OCI-LY1 (cell line): Measurements from ENCODE around the gene WIF1.

Experiments used
- H2AFZ ChIP-seq: fragments of 200-600 bp; sonication (generic), shearing (Covaris generic); 2 replicates; pipeline ENCODE4 v1.6.0; 2014; ENCODE audit warnings: antibody characterized with exemption, mild to moderate bottlenecking, low read length
- H3F3A ChIP-seq: fragments of 200-600 bp; sonication (generic), shearing (Covaris generic); 2 replicates; pipeline ENCODE4 v1.6.0; 2014; ENCODE audit warnings: mild to moderate bottlenecking, antibody characterized with exemption, low read length, moderate library complexity; ENCODE audit not compliant: insufficient read depth
- H3K27ac ChIP-seq: fragments of 200-600 bp; sonication (generic); 2 replicates; pipeline ENCODE4 v1.5.1; 2014; ENCODE audit warnings: low read length, mixed run types, mild to moderate bottlenecking, low read depth; ENCODE audit not compliant: poor library complexity, severe bottlenecking
- H3K27me3 ChIP-seq: fragments of 200-600 bp; sonication (generic); 2 replicates; pipeline ENCODE4 v1.6.0; 2014; ENCODE audit warnings: antibody characterized with exemption, mild to moderate bottlenecking, low read length, moderate library complexity; ENCODE audit not compliant: insufficient read depth
- H3K36me3 ChIP-seq: fragments of 200-600 bp; sonication (generic); 2 replicates; pipeline ENCODE4 v1.6.1; 2014; ENCODE audit warnings: mild to moderate bottlenecking, antibody characterized with exemption, low read length, moderate library complexity, mixed read lengths; ENCODE audit not compliant: insufficient read depth
- H3K4me1 ChIP-seq: fragments of 200-600 bp; sonication (generic); 2 replicates; pipeline ENCODE4 v1.5.1; 2014; ENCODE audit warnings: mild to moderate bottlenecking, low read length, moderate library complexity; ENCODE audit not compliant: insufficient read depth, severe bottlenecking
- H3K4me2 ChIP-seq: fragments of 200-600 bp; sonication (generic), shearing (Covaris generic); 2 replicates; pipeline ENCODE4 v1.6.1; 2014; ENCODE audit warnings: low read length
- H3K4me3 ChIP-seq: fragments of 200-600 bp; sonication (generic); 2 replicates; pipeline ENCODE4 v1.5.1; 2014; ENCODE audit warnings: low read length, low read depth, mild to moderate bottlenecking, mixed read lengths; ENCODE audit not compliant: poor library complexity, severe bottlenecking
- H3K79me2 ChIP-seq: fragments of 200-600 bp; shearing (Covaris generic); 2 replicates; pipeline ENCODE4 v1.6.1; 2016; ENCODE audit warnings: mixed run types, low read length, mixed read lengths; ENCODE audit not compliant: insufficient read depth
- H3K9ac ChIP-seq: fragments of 200-600 bp; sonication (generic), shearing (Covaris generic); 2 replicates; pipeline ENCODE4 v1.6.1; 2014; ENCODE audit warnings: mild to moderate bottlenecking, low read length, mixed read lengths
- H3K9me2 ChIP-seq: fragments of 200-600 bp; sonication (generic), shearing (Covaris generic); 2 replicates; pipeline ENCODE4 v1.6.1; 2014; ENCODE audit warnings: low read depth, mild to moderate bottlenecking, low read length, mixed read lengths
- H3K9me3 ChIP-seq: fragments of 200-600 bp; shearing (Covaris generic); 2 replicates; pipeline ENCODE4 v1.6.1; 2014; ENCODE audit warnings: low read length, mixed read lengths
- H4K20me1 ChIP-seq: fragments of 200-600 bp; sonication (generic), shearing (Covaris generic); 2 replicates; pipeline ENCODE4 v1.6.0; 2016; ENCODE audit warnings: mild to moderate bottlenecking, low read length; ENCODE audit not compliant: insufficient read depth
- EZH2 ChIP-seq: fragments of 200-600 bp; sonication (generic), shearing (Covaris generic); IDR thresholded peaks from 2 replicates; pipeline ENCODE4 v1.8.0; 2017; ENCODE audit warnings: borderline replicate concordance, mixed run types, mild to moderate bottlenecking, antibody characterized with exemption, low read length, moderate library complexity, mixed read lengths
- TF ChIP-seq, protein P1 (sequence below): fragments of 200-600 bp; sonication (generic), shearing (Covaris generic); IDR thresholded peaks from 2 replicates; pipeline ENCODE4 v1.5.1; 2017; ENCODE audit warnings: mild to moderate bottlenecking, antibody characterized with exemption, low read length, moderate library complexity, mixed read lengths

Gene WIF1

GRCh38 chr12:65168681-65169319 lies 47.7 kb upstream of the WIF1 start:
- H3K27ac ChIP-seq = peak overlapping the region; percentile 78
- peaks cover 34% of the 10 kb centered on the region for H3K79me2 ChIP-seq
- TF ChIP-seq EZH2 = no peak

GRCh38 chr12:65164774-65165173 lies 43.7 kb upstream of the WIF1 start:
- no peaks in the 10 kb centered on the region for H3F3A ChIP-seq
- TF ChIP-seq, protein P1, sequence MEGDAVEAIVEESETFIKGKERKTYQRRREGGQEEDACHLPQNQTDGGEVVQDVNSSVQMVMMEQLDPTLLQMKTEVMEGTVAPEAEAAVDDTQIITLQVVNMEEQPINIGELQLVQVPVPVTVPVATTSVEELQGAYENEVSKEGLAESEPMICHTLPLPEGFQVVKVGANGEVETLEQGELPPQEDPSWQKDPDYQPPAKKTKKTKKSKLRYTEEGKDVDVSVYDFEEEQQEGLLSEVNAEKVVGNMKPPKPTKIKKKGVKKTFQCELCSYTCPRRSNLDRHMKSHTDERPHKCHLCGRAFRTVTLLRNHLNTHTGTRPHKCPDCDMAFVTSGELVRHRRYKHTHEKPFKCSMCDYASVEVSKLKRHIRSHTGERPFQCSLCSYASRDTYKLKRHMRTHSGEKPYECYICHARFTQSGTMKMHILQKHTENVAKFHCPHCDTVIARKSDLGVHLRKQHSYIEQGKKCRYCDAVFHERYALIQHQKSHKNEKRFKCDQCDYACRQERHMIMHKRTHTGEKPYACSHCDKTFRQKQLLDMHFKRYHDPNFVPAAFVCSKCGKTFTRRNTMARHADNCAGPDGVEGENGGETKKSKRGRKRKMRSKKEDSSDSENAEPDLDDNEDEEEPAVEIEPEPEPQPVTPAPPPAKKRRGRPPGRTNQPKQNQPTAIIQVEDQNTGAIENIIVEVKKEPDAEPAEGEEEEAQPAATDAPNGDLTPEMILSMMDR = no peak
- no peak for TF ChIP-seq EZH2
- H3K27ac ChIP-seq = no peak overlapping the region
- H3K4me3 ChIP-seq = no peak overlapping the region
- no peaks in the 10 kb centered on the region; the same call in 1 of the 2 replicates for H3K79me2 ChIP-seq
- H3K9me2 ChIP-seq = no peaks in the 10 kb centered on the region
- no peak overlapping the region for H2AFZ ChIP-seq
- no peak overlapping the region for H3K4me2 ChIP-seq
- no peaks in the 10 kb centered on the region for H3K9me3 ChIP-seq
- H3K36me3 ChIP-seq = no peaks in the 10 kb centered on the region
- H3K4me1 ChIP-seq = peaks cover 10% of the 10 kb centered on the region
- H4K20me1 ChIP-seq = no peaks in the 10 kb centered on the region
- no peak overlapping the region for H3K9ac ChIP-seq
- H3K27me3 ChIP-seq = peaks cover 5% of the 10 kb centered on the region

More at GRCh38 chr12:65168681-65169319, 47.7 kb upstream of the WIF1 start:
- Histone ChIP-seq H3K9ac (peak overlapping the region; percentile 94), H3K36me3 (0 out of 2 replicates have a peak, but pooled peaks cover 8% of the 10 kb centered on the region), H3K9me3 (no peaks in the 10 kb centered on the region), H4K20me1 (no peaks in the 10 kb centered on the region), H3K27me3 (no peaks in the 10 kb centered on the region), H3K9me2 (no peaks in the 10 kb centered on the region), H3K4me3 (peak overlapping the region; percentile 92), H2AFZ (peak overlapping the region; percentile 98), H3K4me1 (peaks cover 38% of the 10 kb centered on the region), H3K4me2 (peak overlapping the region; percentile 99), H3F3A (no peaks in the 10 kb centered on the region)

- no peaks in the 10 kb centered on the region for H3K79me2 ChIP-seq
- no peaks in the 10 kb centered on the region for H3K9me2 ChIP-seq
- peaks cover 5% of the 10 kb centered on the region for H3K27me3 ChIP-seq
- peaks cover 10% of the 10 kb centered on the region for H3K4me1 ChIP-seq
- H3K27ac ChIP-seq = no peak overlapping the region
- no peaks in the 10 kb centered on the region for H4K20me1 ChIP-seq
- H3F3A ChIP-seq = no peaks in the 10 kb centered on the region
- no peaks in the 10 kb centered on the region for H3K9me3 ChIP-seq
- H3K4me3 ChIP-seq = no peak overlapping the region
- H3K9ac ChIP-seq = no peak overlapping the region
- no peak overlapping the region for H2AFZ ChIP-seq
- no peak overlapping the region for H3K4me2 ChIP-seq
- no peak for TF ChIP-seq EZH2
- TF ChIP-seq, protein P1 = no peak
- no peaks in the 10 kb centered on the region for H3K36me3 ChIP-seq
Measured at GRCh38 chr12:65164244-65164643, 43.1 kb upstream of the WIF1 start.

DNA sequence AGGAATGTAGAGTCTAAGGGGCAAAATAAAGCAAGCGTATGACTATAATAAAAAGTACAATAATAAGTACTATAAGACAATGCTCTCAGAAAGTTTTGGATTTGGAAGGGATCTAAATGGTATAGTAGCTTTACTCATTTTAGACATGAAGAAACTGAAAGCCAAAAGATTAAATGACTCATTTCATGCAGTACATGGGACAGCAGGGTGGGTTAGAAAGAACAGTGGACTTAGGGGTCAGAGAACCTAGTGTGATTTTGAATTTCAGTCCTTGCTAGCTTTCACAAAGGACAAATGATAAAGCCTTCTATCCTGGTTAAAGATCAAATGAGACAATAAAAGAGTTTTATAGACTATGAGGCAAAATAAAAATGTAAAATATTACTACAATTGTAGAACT lies 41.5 kb upstream of the WIF1 start:
- Histone ChIP-seq H3K9me3 (no peaks in the 10 kb centered on the region), H3K79me2 (no peaks in the 10 kb centered on the region)
- TF ChIP-seq, protein P1 = no peak
- no peak for TF ChIP-seq EZH2

More for the DNA sequence above, 41.5 kb upstream of the WIF1 start:
- Histone ChIP-seq H3K9ac (no peak overlapping the region), H3K9me2 (no peaks in the 10 kb centered on the region), H4K20me1 (no peaks in the 10 kb centered on the region), H2AFZ (no peak overlapping the region), H3F3A (no peaks in the 10 kb centered on the region), H3K36me3 (no peaks in the 10 kb centered on the region), H3K4me2 (no peak overlapping the region), H3K4me1 (no peaks in the 10 kb centered on the region), H3K27ac (no peak overlapping the region), H3K4me3 (no peak overlapping the region), H3K27me3 (peaks cover 5% of the 10 kb centered on the region)
